Measurements from ENCODE around the gene PEX14.

- TF ChIP-seq REST (IDR thresholded peaks at IDR 0.05; ENCODE audit: low read depth) = no peak
- TF ChIP-seq MAX (IDR thresholded peaks at IDR 0.05) = no peak
- TF ChIP-seq EZH2 (IDR thresholded peaks at IDR 0.05) = no peak
- TF ChIP-seq TCF7L2 (IDR thresholded peaks at IDR 0.05; ENCODE audit: borderline replicate concordance, extremely low read depth, insufficient read depth, insufficient read length) = no peak
- TF ChIP-seq RAD21 (IDR thresholded peaks at IDR 0.05; ENCODE audit: low read depth) = no peak
- TF ChIP-seq, protein P1, sequence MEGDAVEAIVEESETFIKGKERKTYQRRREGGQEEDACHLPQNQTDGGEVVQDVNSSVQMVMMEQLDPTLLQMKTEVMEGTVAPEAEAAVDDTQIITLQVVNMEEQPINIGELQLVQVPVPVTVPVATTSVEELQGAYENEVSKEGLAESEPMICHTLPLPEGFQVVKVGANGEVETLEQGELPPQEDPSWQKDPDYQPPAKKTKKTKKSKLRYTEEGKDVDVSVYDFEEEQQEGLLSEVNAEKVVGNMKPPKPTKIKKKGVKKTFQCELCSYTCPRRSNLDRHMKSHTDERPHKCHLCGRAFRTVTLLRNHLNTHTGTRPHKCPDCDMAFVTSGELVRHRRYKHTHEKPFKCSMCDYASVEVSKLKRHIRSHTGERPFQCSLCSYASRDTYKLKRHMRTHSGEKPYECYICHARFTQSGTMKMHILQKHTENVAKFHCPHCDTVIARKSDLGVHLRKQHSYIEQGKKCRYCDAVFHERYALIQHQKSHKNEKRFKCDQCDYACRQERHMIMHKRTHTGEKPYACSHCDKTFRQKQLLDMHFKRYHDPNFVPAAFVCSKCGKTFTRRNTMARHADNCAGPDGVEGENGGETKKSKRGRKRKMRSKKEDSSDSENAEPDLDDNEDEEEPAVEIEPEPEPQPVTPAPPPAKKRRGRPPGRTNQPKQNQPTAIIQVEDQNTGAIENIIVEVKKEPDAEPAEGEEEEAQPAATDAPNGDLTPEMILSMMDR (IDR thresholded peaks at IDR 0.05 in 2 of 3, conservative IDR thresholded peaks at IDR 0.05 in 1 of 3; ENCODE audit: borderline replicate concordance in 1 of 3, insufficient read depth in 1 of 3, low read depth in 2 of 3, low read length in 2 of 3) = no peak
- no peak for TF ChIP-seq ZNF274 (IDR thresholded peaks at IDR 0.05; ENCODE audit: low read depth, low read length)
These were observed 141.4 kb downstream of the PEX14 start for GRCh38 chr1:10615932-10616671.
